HG03558 (cell line): ENCODE data around the gene PTH2.

ENCODE experiments used
- ATAC-seq: cut with Tn5 transposase; IDR thresholded peaks from one replicate; pipeline ENCODE4 v1.9.1; 2021; ENCODE audit warnings: moderate number of reproducible peaks; ENCODE audit not compliant: unreplicated experiment; ENCODE audit errors: extremely low read depth

Gene PTH2

DNA sequence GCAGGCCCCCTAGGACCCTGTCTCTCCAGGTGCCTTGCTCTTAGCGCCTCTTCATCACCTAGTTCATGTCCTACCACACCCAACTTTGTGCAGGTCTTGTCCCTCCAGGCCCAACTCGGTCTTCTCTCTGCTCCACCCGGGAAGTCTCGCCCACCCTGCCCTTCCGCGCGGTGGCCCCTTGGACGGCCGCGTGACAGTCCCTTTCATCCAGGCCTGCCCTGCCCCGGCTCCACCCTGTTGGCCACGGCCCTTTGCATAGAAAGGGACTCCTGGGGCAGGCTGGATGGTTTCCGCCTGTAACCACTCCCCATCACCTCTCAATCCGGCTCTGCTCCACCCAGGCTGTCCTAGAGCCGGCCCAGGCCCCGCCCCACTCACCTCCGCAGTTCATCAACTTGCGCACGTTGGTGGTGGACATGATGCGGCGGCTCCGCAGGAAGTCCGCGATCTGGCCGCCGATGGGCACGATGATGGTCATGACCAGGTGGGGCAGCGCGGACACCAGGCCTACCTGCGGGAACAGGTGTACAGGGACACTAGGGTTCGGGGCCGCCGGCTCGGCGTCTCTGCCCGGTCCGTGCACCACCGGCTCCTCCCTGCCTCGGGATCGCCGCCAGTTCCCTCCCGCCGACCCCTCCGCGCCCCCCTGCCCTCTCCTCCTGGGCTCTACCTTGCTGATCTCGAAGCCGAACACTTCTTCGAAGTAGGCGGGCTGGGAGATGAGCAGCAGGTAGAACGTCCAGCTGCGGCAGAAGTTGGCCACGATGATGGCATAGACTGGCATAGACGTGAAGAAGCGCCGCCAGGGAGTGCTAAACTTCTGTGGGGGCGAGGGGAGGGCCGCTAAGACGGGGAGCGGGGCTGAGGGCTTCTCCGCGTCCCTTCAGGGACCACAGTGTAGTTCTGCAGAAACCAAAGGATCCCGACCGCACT lies 9.2 kb upstream of the PTH2 start:
- ATAC-seq: no peak

DNA sequence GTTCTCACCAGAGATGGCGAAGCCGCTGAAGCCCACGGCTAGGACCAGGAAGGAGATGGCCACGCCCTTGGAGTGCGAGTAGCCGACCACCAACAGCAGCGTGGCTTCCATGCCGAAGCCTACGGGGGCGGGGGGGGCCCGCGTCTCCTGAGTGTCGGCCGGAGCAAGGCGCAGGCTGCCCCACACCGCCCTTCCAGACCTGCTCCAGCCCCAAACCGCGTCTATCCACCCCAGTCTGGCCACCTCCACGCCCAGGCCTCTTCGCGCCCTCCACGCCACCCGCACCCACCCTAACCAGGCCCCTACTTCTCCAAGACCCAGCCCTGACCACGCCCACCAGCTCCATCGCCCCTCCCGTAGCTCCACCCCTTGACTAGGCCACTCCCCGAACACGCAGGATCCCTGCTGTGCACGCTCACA lies 8.1 kb upstream of the PTH2 start:
- no peak for ATAC-seq

DNA sequence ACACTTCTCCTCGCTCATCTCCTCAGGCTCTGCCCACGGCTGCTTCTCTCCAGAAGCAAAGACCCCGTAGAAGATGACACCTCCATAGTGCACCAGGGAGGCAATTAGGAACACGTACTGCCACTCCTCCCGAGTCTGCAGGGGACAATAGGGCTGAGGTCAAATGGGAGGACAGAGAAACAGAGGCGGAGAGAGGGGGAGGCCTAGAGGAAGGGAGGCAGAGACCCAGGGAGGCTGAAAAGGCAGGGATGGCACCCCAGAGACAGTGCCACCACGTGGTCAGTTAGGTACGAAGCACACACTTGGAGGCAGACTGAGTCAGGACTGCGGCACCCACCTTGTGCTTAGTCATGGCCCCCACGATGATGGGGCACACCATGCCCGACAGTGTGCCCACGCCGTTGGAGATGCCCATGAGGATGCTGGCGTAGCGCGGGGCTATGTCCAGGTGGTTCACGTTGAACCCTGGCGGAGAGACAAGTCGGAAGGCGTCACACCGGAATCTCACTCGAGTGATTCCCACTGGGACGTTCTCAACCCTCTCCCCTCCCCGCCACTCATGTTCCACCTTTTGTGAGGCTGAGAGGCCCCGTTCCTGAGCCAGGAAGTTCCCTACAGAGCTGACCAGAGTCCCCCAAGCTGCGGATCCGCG lies 7.6 kb upstream of the PTH2 start:
- ATAC-seq: no peak

DNA sequence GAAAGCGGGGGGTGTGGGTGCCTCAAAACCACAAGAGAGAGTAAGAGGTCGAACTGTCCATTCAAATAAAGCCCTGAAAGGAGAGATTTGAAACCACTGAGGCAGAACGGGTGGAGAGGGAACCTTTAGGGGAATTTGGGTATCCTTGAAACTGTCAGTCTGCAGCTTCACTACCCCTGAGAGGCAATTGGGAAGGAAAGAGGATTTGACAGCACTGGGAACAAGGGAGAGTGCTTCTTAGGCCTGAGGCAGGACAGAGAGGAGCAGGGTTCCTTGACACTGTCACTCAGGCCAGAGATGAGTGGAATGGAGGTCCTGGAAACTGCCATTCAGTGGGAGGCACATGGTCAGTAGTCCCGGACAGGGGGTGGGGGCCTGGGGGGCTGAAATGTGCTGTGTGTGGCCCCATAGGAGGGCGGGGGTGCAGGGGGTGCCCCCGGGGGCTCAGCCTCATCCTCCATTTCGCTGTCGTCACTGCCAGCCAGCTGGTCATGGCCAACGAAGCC lies 7.0 kb upstream of the PTH2 start:
- ATAC-seq: no peak

DNA sequence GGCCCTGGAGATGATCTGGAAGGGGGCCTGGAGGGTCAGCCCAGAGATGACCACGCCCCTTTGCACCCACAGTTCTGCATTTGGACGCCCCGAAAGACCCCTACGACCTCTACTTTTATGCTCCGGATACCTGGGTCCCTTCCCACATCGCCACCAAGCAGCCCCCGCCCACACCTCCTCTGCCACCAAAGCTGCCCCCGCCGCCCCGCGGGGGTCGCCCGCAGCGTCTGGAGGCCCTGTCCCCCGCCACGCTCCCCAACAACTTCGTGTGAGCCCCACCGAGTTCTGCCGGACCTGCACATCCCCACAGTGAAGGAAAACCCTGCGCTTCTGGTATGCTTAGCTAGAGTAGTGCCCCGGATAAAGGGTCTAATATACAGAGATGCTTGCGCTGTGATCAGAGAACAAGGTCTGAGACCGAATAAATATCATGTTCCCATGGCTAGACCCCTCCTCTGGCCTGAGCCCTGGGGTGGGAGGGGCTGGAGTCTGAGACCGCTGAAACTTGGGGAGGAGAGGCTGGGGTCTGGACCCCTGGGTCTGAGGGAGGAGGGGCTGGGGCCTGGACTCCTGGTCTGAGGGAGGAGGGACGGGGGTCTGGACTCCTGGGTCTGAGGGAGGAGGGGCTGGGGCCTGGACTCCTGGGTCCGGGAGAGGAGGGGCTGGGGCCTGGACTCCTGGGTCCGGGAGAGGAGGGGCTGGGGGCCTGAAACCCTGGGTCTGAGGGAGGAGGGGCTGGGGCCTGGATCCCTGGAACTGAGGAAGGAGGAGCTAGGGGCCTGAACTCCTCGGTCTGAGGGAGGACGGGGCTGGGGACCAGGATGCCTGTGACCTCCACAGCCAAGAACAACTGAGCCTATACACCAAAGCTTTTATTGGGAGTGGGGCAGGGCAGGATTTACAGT lies 5.6 kb upstream of the PTH2 start:
- ATAC-seq: no peak

DNA sequence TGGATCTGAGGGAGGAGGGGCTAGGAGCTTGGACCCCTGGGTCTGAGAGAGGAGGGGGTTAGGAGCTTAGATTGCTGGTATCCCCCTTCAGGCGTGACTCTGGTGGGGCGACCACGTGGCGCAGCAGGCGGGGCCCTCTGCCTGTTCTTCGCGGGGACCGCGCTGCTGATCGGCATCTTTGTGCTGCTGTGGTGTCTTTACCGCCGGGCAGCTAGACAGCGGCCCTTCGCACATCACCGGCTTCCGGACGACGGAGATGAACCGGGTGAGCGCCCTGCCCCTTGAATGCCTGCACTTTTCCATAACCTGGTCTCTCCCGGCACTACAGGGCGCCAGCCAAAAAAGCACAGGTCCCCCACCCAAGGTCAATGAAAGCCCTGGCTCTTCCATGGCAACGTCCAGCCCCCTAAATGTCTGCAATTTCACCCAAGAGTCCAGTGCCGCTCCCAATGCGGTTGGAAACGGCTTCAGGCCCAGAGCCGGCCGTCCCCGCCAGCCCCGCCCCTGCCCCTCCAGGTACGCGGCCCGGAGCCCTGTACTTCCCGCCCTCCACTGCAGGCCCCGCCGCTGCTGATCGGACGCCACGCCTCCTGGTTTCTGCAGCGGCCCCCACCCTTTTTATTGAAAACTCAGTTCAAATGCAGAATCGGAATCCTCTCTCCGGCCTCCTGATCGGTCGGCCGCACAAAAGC lies 4.8 kb upstream of the PTH2 start:
- no peak for ATAC-seq

DNA sequence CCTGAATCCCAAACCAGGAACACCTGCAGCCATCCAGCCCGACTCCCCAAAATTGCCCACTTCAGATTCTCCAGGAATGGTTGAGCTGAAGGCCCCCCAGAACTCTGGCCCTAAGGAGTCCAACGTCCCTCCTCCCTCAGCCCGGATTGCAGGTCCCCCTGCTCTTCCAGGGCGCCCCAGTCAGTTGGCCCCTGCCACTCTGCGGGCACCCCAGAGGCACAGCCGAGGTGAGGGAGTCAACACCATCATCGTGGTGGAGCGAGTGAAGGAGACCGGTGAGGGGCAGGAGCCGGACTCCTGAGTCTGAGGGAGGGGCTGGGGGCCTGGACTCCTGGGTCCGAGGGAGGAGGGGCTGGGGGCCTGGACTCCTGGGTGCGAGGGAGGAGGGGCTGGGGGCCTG lies 4.1 kb upstream of the PTH2 start:
- no peak for ATAC-seq

DNA sequence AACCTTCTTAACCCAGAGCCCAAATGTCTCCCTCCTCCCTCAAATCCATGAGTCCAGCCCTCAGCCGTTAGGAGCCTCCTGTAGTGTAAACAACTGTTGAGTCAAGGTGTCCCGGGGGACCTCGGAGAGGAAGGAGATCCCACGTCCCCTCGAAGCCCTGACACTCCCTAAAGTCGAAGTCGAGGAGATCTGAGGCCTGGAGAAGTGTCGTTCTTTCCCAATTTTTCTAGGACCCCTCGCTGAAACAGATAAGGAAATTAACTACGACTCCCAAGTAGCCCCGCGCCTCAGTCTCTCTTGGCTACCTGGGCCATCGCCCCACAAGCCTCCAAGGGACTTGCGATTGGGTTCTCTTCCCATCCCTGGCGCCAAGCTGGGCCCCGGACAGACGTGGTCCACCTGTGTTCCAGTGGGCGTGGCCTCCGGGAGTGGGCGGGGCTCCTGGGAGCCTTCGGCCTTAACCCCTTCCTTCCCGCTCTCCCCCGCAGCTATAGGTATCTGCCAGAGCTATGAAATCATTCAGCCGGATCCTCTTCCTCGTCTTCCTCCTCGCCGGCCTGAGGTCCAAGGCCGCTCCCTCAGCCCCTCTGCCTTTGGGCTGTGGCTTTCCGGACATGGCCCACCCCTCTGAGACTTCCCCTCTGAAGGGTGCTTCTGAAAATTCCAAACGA lies 2.8 kb upstream of the PTH2 start:
- no peak for ATAC-seq

DNA sequence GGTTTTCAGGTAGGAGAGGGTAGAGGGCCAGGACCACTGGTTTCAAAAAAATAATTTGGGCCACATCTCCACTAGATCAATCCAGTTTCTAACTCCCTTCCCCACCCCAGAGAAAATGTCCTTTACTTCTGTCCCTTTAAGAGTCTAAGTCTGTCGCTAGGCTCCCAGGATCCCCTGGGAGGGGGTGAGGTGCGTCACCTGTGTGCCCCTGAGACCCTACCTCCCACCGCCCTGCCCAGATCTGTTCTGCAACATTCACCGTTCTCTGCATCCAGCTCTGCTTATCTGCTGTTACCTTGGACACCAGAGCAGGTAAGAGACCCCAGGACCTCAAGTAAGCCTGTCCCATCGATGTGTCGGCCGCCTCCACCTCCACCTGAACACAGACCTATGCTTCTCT lies 1.9 kb upstream of the PTH2 start, which contains the start of gene GFY:
Gene GFY, plus strand, starts transcription at position 211 of the 400 bp plus-strand sequence. CDS start 1,043 bp downstream, outside the sequence.
- no peak for ATAC-seq

DNA sequence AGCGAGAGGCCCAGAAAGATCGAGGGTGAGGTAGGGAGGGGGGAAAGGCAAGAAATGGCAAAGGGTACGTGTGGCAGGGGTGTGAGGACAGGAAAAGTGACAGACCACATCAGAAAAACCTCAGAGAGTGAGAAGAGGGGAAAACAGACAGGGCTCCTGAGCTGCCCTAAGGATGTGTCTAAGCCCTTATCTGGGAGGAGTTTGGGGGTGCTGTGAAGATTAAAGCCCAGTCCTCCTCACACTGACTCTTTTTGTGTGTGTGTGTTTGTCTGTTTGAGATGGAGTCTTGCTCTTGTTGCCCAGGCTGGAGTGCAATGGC lies 703 bp upstream of the PTH2 start:
- ATAC-seq: no peak

DNA sequence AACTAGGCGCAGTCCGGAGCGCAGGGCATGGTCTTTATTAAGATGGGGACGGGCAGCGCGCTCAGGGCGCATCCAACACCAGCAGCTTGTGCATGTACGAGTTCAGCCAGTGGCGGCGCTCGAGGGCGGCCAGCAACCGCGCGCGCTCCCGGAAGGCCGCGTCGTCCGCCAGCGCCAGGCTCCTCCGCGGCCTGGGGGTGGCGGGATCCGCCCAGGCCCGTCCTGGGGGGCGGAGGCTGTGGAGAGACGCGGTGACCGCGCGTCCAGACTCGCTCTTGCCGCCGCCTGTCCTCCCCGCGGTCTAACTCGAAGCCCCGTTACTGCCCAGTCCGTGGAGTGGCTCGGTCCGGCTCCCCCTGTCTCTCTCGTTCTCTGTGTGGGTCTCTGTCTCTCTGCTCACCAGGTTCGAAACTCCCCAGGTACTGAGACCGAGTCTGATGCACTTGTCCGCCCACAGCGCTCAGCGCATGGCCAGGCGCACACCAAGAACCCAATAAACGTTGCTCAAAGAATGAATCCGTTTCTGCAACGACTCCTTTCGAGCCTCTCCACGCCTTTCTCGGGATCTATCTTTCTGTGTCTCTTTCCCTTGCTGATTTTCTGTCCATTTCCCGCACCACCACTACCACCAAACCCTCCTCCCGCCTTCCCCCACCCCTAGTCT lies 702 bp downstream of the PTH2 start:
- ATAC-seq: no peak

DNA sequence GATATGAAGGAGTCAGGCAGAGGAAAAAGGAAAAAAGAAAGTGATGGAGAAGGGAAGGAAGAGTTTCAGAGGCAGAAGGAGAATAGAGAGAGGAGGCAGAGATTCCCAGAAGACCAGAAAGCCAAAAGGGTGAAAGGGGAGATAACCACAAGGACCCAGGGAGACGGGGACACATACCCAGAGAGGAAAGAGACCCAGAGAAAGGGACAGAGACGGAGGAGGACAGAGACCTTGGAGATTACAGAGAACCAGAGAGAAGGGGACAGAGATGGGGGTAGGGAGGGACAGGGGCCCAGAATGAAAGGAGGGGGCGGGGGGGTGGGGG lies 1.4 kb downstream of the PTH2 start:
- ATAC-seq: no peak

DNA sequence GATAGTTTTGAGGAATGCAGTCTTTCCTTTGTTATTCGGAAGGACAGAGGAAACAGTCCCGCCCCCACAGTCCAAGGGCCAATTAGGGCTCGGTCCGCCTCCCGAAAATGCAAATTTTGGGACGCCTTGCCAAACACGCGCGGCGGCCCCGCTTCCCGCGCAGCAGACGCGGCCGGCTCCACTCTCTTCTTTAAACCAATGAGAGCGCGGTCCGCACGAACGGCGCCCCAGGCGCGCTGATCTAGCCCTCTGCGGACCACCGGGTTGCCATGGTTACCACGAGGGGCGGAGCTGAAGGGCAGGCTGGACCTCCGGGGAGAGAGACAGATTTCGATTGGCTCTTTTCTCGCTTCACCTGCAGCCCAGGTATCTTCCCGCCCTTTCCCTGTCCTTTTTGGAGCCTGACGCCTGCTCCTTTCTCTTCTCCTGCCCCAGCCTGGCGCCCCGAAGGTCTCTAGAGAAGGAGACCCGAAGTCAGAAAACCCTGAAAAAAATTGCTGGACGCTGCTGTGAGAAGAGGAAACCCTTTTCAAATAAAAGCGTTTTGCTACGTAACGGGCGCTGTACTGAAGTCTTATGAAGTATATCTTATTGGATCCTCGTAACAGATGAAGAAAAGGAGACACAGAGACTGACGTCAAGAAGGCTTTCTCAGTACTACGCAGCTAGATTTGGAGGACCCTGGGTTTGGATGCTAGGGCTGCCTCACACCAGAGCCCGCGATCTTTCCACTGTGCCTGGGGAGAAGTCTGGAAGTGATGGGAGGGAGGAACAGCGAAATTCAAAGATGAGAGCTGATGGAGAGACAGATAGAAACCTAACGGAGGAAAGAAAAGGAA lies 2.0 kb downstream of the PTH2 start:
- no peak for ATAC-seq

DNA sequence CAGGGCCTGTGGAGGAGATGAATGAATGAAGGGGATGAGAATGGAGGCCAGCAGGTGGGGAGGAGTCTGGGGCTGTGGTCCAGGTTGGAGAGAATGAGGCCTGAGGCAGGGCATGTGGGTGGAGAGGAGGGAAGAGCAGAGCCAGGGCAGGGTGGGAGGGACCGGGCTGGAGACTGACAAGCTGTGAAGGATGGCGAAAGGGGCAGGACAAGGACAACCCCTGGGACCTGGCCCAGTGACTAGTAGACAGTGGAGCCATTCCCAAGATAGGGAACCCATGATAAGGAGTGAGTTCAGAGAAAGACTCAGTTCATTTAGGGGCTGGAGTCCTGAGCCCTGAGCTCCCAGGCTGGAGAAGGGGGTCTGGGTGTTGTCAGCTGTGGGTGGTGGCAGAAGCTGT lies 3.0 kb downstream of the PTH2 start:
- ATAC-seq: no peak

DNA sequence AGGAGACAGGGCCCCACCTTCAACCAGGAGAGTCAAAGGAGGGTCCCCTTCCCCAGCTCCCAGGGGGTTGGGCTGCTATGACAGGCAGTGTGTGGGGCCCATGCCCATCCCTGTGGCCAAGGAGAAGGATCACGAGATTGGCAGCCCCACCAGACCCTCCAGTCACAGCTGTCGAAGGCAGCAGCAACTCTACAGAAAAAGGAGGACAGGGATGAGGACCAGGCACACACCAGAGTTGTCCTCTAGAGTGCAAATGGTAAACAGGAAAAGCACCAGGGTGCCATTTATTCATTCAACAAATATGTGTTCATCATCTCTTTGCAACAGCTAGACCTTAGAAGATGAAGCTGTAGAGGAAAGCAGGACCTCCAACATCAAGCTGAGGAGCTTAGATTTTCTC lies 4.1 kb downstream of the PTH2 start:
- ATAC-seq: no peak

DNA sequence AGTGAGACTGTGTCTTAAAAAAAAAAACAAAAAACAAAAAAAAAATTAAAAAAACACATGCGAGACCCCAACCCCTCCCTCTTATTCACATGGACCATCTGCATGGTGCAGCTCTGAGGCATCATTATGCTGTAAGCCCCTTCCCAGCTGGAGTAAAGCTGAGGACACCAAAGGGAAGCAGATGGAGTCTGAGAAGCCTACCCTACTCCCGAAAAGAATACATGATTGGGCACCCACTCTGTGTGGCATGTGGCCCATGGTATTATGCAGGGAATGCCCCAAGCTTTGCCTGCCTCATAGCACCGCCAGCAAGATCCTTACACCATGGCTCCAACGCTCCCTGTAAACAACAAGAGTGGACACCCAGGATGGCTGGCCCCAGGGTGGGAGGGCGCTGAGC lies 4.7 kb downstream of the PTH2 start:
- ATAC-seq: no peak

DNA sequence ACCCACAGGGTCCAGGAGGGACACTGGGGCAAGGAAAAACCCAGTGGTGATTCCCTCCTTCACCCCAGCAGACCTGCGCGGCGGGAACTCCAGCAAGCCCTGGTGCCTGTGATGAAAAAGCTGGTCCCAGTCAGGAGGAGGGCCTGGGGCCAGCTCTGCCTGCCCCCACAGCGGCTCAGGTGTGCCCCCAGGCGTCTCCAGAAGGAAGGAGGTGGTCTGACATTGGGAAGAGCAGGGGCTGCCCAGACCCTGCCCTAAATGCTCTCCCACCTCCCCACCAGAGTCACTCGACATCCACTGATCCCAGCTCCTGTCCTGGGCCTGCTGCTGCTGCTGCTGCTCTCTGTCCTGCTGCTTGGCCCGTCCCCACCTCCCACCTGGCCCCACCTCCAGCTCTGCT lies 6.2 kb downstream of the PTH2 start:
- no peak for ATAC-seq

DNA sequence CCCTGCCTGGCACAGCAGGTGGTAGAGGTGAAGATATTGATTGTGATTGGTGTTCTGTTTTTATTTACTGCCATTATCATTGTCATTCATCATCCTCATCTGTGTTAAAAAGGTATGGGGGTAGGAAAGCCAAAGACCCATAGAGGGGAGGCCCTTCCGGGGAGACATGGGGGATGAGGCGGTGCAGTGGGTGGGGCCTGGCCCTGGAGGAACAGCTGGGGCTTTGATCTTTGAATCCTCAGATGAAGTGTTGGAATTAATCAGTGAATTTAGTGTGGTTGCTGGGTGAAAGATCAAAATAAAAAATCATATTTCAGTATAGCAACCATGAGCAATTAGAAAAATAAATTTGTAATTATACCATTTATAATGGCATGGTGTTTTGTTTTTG lies 7.4 kb downstream of the PTH2 start:
- ATAC-seq: no peak
